HG02870 (cell line): ENCODE results near the gene SPRED3.

Experiments used
- ATAC-seq: cut with Tn5 transposase; IDR thresholded peaks from one replicate; pipeline ENCODE4 v1.9.1; 2021; ENCODE audit warnings: mild to moderate bottlenecking, moderate library complexity; ENCODE audit not compliant: unreplicated experiment

The SPRED3 gene

DNA sequence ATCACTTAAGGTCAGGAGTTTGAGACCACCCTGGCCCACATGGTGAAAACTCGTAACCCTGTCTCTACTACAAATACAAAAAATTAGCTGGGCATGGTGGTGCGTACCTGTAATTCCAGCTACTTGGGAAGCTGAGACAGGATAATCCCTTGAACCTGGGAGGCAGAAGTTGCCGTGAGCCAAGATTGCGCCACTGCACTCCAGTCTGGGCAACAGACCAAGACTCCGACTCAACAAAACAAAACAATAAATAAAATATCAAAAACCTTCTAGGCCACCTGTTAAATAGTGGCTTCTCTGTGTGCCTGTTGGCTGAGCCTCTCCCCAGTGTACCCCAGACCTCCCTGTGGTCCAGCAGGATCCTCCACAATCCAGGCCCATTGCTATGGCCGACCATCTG, 17.4 kb upstream of the SPRED3 start:
- no peak for ATAC-seq

DNA sequence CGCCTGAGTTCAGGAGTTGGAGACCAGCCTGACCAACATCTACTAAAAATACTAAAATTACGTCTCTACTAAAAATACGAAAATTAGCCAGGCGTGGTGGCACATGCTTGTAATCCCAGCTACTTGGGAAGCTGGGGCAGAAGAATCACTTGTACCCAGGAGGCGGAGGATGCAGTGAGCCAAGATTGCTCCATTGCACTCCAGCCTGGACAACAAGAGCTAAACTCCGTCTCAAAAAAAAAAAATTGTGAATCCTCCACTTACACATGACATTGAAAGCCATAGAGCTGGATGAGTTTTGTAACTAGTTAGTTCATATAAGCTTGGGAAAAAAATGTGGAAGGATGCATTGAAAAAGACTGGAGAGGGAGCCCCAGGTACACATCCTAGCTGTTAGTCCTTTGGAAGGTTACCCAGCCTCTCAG, 14.6 kb upstream of the SPRED3 start:
- no peak for ATAC-seq

DNA sequence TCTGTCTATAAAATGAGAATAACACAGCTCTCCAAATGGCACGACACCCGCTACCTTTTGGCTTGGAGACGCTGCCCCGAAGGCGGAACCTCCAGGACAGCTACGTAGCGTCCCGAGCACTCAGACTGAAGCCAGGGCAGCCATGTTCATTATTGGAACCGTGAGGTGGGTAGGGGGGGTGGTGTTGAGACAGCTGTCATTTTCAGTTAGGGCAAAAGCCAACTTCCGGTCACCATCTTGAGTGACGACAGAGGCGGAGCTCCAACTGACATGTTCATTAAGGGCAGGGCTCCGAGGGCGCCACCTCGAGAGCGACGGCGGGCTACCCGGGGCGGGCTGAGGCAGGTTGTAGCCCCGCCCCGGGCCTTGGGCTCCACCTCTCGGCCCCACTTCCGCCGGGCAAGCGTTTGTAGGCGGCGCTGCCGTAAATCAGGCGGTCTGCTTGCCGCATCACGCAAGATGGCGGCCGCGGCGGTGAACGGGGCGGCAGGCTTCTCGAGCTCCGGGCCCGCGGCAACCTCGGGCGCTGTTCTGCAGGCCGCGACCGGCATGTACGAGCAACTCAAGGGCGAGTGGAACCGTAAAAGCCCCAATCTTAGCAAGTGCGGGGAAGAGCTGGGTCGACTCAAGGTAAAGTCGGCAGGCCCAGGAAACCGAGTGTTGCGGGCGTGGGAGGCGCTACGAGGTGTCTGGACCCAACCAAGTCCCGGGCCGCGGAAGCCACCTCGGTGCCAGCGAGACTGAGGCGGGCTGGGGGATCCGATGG, 14.0 kb upstream of the SPRED3 start, which contains the start of gene PSMD8:
TSS of gene PSMD8 (plus strand) at position 240 of the 766 bp plus-strand sequence. CDS start at position 271, 31 bp downstream.
- ATAC-seq = peak; percentile 94

DNA sequence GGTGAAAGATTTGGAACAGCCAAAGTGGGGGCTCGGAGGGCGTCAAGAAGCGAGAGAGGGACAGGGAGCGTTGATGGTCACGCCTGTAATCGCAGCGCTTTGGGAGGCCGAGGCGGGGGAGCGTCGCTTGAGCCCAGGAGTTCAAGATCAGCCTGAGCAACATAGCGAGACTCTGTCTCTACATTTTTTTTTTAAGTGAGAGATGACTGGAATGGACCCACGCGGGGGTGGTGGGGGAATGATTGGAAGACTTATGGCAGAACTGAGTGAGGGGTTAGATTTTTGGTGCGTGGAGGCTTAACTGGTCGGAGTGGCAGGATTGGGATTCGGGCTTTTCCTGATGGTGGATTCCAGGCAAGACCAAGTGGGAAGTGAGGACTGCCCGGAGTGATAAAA, 13.4 kb upstream of the SPRED3 start:
- ATAC-seq = no peak

DNA sequence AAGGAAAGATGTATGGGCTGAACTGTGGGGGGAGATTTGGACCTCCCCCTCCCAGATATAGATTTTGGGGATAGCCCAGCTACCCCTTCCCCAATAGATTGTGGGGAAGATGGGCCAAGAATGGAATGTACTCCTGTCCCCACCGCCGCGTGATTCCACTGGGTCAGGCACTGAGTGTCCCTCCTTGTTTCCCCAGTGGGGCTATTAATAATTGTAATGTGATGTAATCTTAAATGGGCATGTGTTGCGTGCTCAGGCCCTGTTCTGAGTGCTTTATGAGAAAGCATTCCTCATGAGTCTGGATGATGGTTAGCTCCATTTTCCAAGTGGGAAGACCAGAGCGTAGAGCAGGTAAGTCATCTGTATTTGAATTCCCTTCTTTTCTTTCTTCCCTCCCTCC, 12.7 kb upstream of the SPRED3 start:
- ATAC-seq = no peak

DNA sequence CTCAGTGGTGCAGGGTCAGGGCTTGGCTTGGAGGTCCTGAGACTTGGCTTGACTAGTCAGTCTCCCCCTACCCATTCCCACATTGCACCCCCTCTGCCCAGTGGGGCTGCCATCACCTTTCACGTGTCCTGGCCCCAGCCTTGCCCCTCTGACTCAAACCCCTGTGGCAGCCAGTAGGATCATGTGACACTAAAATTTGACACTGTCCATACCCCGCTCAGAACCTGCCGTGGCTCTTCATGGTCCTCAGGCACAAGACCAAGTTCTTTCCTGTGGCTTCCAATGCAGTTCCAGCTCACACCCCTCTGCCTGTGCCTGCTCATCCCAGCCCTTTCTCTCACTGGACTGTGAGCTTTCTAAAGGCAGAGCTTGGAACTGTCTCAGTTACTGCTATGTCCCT, 11.9 kb upstream of the SPRED3 start:
- ATAC-seq = no peak

DNA sequence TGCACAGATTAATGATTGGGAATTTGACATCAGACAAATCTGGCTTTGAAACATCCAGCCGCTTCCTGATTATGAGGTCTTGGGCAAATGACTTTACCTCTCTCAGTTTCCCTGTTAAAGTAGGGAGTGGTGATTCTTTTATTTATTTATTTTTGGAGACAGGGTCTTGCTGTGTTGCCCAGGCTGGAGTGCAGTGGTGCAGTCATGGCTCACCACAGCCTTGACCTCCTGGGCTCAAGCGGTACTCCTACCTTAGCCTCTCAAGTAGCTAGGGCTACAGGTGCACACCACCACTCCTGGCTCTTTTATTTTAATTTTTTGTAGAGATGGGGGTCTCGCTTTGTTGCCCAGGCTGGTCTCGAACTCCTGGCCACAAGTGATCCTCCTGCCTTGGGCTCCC, 11.4 kb upstream of the SPRED3 start:
- no peak for ATAC-seq

DNA sequence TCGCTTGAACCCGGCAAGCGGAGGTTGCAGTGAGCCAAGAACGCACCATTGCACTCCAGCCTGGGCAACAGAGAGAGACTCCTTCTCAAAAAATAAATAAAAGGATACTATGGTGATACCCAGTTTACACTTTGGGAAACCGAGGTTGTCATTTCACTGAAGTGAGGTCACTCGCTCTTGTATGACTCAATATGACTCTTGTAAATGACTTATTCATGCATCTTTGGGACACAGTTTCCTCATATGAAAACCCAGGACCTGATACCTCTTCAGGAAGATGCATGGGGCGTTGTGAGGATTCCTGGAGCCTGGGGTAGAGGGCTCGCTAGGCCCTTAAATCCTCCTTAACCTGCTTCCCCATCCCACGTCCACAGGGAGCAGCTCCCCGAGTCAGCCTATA, 9.6 kb upstream of the SPRED3 start:
- no peak for ATAC-seq

DNA sequence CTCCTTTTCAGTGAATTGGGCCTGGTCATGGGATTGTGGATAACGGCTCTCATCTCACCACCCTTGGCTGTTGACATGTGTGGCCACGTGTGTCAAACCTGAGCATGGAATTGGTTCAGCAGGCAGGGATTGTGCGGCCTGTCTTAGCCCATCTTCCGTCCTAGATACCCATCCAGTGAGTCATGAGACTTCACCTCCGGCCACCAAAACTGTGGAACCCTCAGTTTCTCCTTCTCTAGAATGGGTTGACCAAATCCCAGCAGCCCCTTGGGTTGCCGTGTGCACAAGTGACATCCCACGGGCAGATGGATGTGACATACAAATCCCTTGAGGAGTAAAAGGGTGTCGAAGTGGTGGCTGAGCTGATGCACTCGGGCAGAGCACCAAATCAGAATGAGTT, 7.4 kb upstream of the SPRED3 start:
- no peak for ATAC-seq

DNA sequence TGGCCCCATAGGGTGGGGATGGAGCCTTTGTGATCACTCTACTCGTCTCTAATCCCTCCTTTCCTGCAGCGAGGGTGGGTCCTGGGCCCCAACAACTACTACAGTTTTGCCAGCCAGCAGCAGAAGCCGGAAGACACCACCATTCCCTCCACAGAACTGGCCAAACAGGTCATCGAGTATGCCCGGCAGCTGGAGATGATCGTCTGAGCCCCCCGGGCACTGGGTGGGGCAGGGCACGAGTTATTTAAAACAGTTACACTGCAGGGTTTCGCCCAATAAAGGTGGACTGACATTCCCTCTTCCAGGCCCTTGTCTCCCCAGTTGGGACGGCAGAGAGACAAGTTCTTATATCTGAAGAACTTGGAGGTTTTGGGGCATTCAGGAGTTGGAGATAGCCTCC, 5.3 kb upstream of the SPRED3 start:
- no peak for ATAC-seq

DNA sequence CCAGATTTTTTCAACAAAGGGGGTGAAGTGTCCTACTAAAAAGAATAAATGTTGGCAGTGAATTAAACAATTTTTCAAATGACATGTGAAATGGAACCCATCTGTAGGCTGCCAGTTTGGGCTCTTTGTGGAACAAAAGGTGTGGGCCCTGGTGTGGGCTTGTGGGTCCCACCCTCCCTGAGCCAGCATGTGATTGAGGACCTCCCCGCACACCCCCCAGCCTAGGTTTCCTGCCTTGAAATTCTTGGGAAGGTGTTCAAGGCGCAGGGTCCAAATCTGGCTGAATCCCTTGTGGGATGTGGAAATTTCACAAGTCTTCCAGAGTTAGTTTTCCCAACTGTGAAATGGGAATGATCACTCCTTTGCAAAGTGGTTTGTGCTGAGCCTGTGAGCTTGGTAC, 4.8 kb upstream of the SPRED3 start:
- no peak for ATAC-seq

DNA sequence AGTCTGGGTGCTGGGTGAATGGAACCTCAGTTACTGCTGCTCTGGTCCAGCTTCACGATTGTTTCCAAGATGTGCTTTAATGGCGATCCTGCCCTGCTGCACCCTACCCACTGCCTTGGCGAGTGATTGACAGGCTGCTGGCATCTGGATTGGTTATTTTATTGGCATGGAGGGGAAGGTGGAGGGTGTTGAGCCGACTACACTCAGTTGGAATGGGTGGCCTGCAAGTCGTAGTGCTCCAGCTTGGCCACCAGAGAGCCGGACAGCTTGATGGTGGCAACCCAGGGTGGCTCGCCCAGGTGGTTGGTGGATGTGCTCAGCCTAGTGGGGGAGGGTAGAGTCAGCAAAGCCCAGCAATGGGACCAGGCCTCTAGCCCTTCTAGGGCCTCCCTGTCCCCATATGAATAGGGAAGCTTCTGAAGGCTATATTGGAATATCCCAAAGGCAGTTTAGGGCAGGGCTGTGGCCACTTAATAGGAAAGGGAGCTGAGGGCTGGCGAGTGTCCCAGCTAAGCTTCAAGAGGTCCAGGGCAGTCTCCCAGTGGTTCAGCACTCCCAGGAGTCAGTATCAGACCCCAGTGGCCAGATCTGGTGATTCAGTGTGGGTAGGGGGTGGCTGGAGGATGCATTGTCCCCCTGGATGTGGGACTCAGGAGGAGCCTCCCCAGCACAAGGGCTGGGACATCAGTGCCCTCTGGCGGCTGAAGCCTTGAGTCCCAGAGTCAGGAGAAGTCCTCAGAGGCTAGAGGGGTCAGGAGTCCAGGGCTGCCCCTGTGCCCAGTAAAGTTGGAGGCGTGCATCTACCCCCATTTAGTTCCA, 4.1 kb upstream of the SPRED3 start:
- no peak for ATAC-seq

DNA sequence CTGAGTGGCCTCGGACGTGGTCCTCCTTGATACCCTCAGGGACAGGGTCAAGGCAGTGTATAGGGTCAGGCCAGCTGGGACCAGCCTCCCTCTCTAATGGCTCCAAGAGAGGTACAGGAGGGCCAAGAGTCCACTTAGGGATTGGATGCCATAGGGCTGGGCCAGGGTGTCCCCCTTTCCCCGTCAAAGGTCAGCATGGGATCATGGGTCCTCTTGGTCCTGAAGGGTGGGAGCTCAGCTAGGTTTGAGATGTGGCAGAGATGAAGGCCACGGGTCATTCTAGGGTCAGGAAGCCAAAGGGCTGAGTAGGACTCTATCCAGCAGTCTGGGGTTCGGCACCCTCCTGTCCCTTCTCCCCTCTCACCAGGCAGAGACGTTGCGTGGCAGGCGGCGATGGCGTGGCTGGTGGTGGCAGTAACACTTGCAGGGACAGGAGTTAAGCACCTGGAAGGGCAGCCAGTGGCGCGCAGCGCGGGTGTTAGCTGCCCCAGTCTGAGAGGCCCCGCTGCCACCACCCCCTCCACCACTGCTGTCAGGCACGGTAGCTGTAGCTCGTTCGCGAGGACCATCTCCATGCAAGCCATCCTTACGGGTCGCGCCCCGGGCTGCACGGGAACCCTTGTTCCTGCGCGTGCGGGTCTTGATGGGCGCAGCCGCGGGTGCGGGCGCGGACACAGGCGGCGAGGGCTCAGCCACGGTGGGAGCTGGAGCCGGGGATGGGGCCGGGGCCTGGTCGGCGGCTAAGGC, 3.3 kb upstream of the SPRED3 start:
- ATAC-seq = no peak

DNA sequence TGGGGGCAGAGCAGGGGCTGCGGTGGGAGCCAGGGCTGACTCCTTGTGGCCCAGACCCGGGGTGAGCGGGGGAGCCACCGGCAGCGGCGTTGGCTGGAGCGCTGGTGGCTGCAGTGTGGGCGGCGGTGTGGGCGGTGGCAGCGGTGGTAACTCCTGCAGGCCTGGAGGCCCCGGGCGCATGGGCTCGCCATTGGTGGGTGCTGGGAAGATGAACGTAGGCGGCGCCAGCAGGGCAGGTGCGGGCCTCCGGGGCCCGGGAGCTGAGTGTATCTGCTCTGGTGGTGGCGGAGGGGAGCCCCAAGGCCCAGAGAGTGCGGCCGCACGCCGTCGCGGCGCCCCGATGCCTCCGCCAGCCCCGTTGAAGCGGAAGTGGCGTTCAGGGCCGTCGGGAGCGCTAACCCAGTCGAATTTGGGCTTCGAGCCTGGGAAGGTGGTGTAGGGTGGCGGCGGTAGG, 2.7 kb upstream of the SPRED3 start:
- no peak for ATAC-seq

DNA sequence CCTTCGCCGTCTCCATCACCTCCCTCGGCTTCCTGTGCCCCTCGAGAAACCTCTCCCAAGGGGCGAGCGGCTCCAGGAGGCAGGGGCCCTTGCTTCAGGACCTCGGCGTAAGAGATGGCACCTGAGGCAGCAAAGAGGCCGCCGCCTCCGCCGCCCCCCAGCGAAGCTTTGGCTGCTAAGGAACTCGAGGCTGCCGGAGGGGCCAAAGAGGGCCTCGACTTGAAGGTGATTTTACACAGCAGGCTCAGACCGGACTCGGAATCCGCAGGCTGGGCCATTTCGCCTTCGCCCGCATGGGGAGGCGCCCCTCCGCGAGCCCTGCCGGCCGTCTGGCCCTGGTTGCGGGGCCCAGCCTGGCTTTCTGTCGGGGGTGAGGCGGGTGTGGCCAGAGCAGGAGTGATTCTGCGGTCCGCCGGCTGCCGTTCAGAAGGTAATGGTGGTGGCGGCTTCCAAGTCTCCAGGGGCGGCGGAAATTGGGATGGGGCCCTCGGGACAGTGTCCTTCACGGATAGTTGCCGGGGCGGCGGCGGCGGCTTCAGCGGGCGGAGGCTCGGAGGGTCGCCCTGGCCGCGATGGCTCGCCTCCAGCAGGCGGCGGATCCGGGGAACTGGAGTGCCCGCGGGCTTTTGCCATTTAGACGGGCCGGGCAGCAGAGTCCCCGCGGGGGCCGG, 2.1 kb upstream of the SPRED3 start:
- ATAC-seq = no peak

DNA sequence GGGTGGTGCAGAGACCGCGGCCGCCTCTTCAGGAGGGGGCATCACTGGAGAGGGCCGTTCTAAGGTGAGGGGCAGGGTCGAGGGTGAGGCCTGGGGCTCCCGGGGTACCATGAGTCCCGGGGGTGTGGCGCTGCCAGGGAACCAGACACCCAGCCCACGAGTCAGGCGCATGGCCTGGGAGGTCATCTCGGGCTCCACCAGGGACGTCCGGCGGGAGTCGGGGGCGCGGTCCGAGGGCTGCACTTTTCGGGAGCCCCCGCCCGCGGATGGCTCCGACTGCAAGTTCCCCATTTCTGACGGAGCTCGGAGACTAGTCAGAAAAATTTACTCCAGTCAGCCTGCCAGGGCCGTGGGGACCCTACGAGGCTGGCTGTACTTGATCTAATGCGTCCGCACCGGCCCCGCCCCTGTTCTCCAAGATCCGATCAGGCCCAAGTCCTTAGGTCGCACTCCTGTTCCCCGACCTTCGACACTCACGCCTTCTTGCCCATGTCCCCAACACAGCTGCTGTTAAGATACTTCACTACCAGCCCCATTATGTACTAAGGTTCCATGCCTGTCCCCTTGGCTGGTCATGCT, 1.4 kb upstream of the SPRED3 start:
- ATAC-seq = no peak

DNA sequence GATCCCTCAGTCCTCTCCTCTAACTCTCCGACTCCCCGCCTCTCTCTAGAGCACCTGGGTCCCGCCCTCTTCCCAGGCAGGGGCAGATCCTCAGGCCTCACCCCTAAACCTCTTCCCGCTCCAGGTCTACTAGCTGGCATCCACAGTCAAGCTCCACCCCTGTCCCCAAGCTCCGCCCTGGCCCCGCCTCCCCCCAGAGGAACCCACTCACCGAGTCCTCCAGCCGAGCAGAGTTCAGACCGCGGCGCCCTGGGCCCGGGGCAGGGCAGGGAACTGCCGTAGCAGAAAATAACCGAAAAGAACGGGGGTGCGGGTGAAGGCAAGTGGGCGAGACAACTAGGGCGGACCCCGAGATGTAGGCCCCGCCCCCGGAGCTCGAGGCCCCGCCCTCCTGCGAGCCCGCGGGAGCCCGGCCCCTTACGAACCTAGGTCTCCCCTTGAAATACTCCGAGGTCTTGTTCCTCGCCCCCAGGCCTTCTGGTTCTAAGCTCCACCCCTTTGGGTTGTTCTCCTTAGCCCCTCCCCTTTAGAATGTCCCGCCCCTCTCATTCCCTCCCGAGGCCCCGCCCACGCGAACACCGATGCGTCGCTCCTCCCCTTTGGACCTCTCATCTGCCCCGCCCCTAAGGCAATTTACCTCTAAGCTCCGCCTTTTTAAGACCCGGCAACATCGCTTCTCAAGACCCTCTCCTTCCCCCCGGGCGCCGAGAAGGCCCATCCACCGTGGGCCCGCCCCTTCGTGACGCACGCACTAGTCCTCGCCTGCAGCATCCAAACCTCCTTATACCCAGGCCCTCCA, 748 bp upstream of the SPRED3 start, which contains the start of gene GGN:
TSS of gene GGN (minus strand) at position 485 of the 799 bp plus-strand sequence. CDS start 773 bp downstream, outside the sequence.
- ATAC-seq = no peak

DNA sequence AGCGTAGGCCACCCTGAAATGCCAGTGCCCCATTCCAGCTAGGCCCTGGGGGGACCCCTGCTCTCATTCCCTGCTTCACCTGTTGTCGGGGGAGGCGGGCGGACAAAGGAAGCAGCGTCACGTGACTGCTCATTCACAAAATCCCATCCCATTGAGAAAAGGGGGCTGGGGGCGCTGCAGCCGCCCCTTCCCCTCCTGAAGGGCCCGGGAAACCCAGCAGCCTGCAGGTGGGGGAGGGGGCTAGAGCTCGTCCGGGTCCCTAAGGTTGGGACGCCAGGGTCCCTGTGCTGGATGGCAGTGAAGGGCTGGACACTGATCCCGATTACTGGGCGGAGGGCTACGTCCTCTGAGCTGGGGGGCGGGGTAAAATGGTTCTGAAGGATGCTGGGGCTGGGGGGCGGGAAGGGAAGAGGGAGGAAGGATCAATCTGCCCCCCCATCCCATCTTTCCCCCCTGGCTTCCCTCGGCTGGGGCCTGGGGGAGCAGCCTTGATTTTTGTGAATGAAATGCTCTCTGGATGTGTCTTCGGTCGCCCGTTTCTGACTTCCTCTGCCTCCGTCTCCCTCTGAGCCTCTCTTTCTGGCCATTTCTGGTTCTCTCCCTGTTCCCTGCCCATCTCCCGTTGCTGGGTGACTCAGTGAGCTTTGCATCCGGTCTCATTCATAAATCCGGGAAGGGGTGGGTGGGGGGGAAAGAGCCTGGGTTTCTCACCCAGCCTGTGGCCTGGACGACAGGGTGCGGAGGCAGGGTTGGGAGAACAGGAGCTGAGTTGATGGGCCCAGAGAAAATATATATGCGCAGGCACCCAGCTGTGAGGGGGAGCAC, 816 bp downstream of the SPRED3 start:
- ATAC-seq = no peak
